HepG2 (cell line): ENCODE data around the gene ESYT3. TPM values are rescaled to one million over a fixed set of nuclear protein-coding genes. Genes with fewer than 3 reads are reported as not detected.

ENCODE experiments used
- ATAC-seq: fragments of 200-7000 bp; cut with Tn5 transposase; 3 replicates; pipeline ENCODE4 v1.9.1; 2020; ENCODE audit warnings: mild to moderate bottlenecking, moderate library complexity
- BruUV-seq: library from RNA; stranded (reverse); fragments of 400-500 nt; replicated peaks from 2 replicates; lab custom pipeline; 2021; lab: Mats Ljungman, UMichigan
- CTCF ChIA-PET: fragments of 300-600 bp; formaldehyde crosslinking; extraction: SDS; loops from one replicate; lab custom pipeline; 2021; ENCODE audit warnings: low total read pairs, inconsistent platforms, low intra/inter-chr PET ratio; lab: Yijun Ruan, JAX
- POLR2A ChIA-PET: fragments of 350-600 bp; sonication (Branson Sonifier 250); formaldehyde crosslinking; loops from one replicate; lab custom pipeline; 2020; ENCODE audit warnings: antibody characterized with exemption, inconsistent platforms; lab: Yijun Ruan, JAX
- DNase-seq: peaks from one replicate; pipeline ENCODE4 v3.0.0-alpha.2; 2015; ENCODE audit warnings: low spot score
- FAIRE-seq: peaks from 3 replicates; lab custom pipeline; 2011; peaks lifted over from hg19 to GRCh38; lab: Jason Lieb, UNC
- H2AFZ ChIP-seq: one replicate; pipeline ENCODE4 v1.6.1; 2011; ENCODE audit warnings: low read length, inconsistent platforms
- H3K27ac ChIP-seq: fragments of 300-600 bp; 3 replicates; pipeline ENCODE4 v1.8.0; 2011; ENCODE audit warnings: mixed run types, mild to moderate bottlenecking, mixed read lengths, low read length, inconsistent platforms; ENCODE audit not compliant: insufficient read depth; ENCODE audit errors: extremely low read length
- H3K27me3 ChIP-seq, 2 experiments: fragments of 200-600 bp in 1 of 2; 2 replicates in 1 of 2; 3 replicates in 1 of 2; pipeline versions ENCODE4 v1.6.0 to v1.8.0; 2011; ENCODE audit warnings: low read length in 2 of 2, mild to moderate bottlenecking in 2 of 2, moderate library complexity in 2 of 2, inconsistent platforms in 1 of 2; ENCODE audit not compliant: insufficient read depth in 2 of 2, control insufficient read depth in 1 of 2
- H3K36me3 ChIP-seq, 2 experiments: fragments of 200-600 bp in 1 of 2; replicated peaks in 1 of 2; 2 replicates in 1 of 2; 3 replicates in 1 of 2; pipeline versions ENCODE4 v1.5.1 to v1.8.0; 2011; ENCODE audit warnings: low read length in 2 of 2, inconsistent platforms in 1 of 2; ENCODE audit not compliant: insufficient read depth in 2 of 2, control insufficient read depth in 1 of 2
- H3K4me1 ChIP-seq: 2 replicates; pipeline ENCODE4 v1.5.1; 2012; ENCODE audit warnings: low read length, inconsistent platforms; ENCODE audit not compliant: insufficient read depth
- H3K4me2 ChIP-seq: 2 replicates; pipeline ENCODE4 v1.6.0; 2011; ENCODE audit warnings: low read depth, low read length, inconsistent platforms
- H3K4me3 ChIP-seq, 3 experiments: fragments of 200-600 bp in 1 of 3; sonication (generic), shearing (Covaris generic) in 1 of 3; replicated peaks in 1 of 3; 2 replicates each; pipeline ENCODE4 v1.5.1; 2011 to 2016; ENCODE audit warnings: low read length in 3 of 3, inconsistent platforms in 2 of 3, low read depth in 2 of 3, mild to moderate bottlenecking in 2 of 3, control low read depth in 1 of 3, mixed read lengths in 1 of 3; ENCODE audit not compliant: insufficient read depth in 1 of 3
- H3K79me2 ChIP-seq: one replicate; pipeline ENCODE4 v1.6.1; 2011; ENCODE audit warnings: low read length, inconsistent platforms; ENCODE audit not compliant: insufficient read depth
- H3K9ac ChIP-seq: 2 replicates; pipeline ENCODE4 v1.6.0; 2011; ENCODE audit warnings: mild to moderate bottlenecking, low read depth, low read length, inconsistent platforms; ENCODE audit not compliant: insufficient read depth
- H3K9me3 ChIP-seq: 2 replicates; pipeline ENCODE4 v1.5.1; 2012; ENCODE audit warnings: mild to moderate bottlenecking, low read length
- H4K20me1 ChIP-seq: 2 replicates; pipeline ENCODE4 v1.6.0; 2011; ENCODE audit warnings: inconsistent platforms, mild to moderate bottlenecking, low read length, moderate library complexity; ENCODE audit not compliant: insufficient read depth
- ARNTL ChIP-seq: sonication (generic); formaldehyde crosslinking; IDR thresholded peaks from 2 replicates; pipeline ENCODE4 v1.4.0; 2020; ENCODE audit warnings: mild to moderate bottlenecking, missing genetic modification reagents
- DR1 ChIP-seq: sonication (generic); formaldehyde crosslinking; IDR thresholded peaks from 2 replicates; pipeline ENCODE4 v1.8.0; 2021; ENCODE audit warnings: mild to moderate bottlenecking, missing genetic modification reagents, inconsistent platforms
- GZF1 ChIP-seq: sonication (generic); formaldehyde crosslinking; IDR thresholded peaks from 2 replicates; pipeline ENCODE4 v1.5.1; 2020; ENCODE audit warnings: mild to moderate bottlenecking, missing genetic modification reagents
- ISL2 ChIP-seq: sonication (generic); formaldehyde crosslinking; IDR thresholded peaks from 2 replicates; pipeline ENCODE4 v1.5.0; 2020; ENCODE audit warnings: missing genetic modification reagents
- PCBP2 ChIP-seq: fragments of 200-400 bp; formaldehyde crosslinking; optimal IDR thresholded peaks from 2 replicates; pipeline ENCODE3; 2018; ENCODE audit warnings: low read length, low read depth; ENCODE audit not compliant: poor library complexity, severe bottlenecking
- RFXAP ChIP-seq: sonication (generic); formaldehyde crosslinking; IDR thresholded peaks from 2 replicates; pipeline ENCODE4 v1.4.0; 2020; ENCODE audit warnings: missing genetic modification reagents, borderline replicate concordance
- RXRA ChIP-seq: sonication (generic); formaldehyde crosslinking; IDR thresholded peaks from 2 replicates; pipeline ENCODE4 v1.5.1; 2020; ENCODE audit warnings: missing genetic modification reagents
- SETDB1 ChIP-seq: sonication (generic); formaldehyde crosslinking; IDR thresholded peaks from 2 replicates; pipeline ENCODE4 v1.5.1; 2020; ENCODE audit warnings: missing genetic modification reagents, mild to moderate bottlenecking, borderline replicate concordance
- ZNF281 ChIP-seq: sonication (generic); formaldehyde crosslinking; IDR thresholded peaks from 2 replicates; pipeline ENCODE4 v1.4.0; 2020; ENCODE audit warnings: missing genetic modification reagents, borderline replicate concordance
- in situ Hi-C: cut with HindIII; loops from 2 replicates; pipeline ENCODE4 v1.10.0; 2017; ENCODE audit warnings: low pct_unique_long_range_greater_than_20kb; ENCODE audit not compliant: extremely low pct_ligation_motif_present
- intact Hi-C: fragments of 100-400 bp; cut with micrococcal nuclease; formaldehyde crosslinking; loops from one replicate; pipeline ENCODE4 v1.10.0; 2022; ENCODE audit not compliant: unreplicated experiment
- polyA plus RNA-seq, 8 experiments: library from polyadenylated mRNA; depleted of rRNA in 3 of 8; stranded (reverse) in 7 of 8; unstranded in 1 of 8; fragments of >200 nt; fragmentation: Illumina TruSeq in 4 of 8; extraction: Trizol in 4 of 8; gene quantifications; 2 replicates each; pipeline versions ENCODE4 v1.2.1 to v1.2.3, GENCODE V29; 2011 to 2016; ENCODE audit warnings: low read depth in 4 of 8, missing spikeins in 1 of 8, mixed read lengths in 1 of 8; ENCODE audit not compliant: insufficient read depth in 1 of 8
- total RNA-seq, 5 experiments: library from RNA; depleted of rRNA; stranded (reverse); fragments of >200 nt; fragmentation: Illumina TruSeq; extraction: Trizol; gene quantifications; 2 replicates each; pipeline ENCODE4 v1.2.3, GENCODE V29; 2016; ENCODE audit warnings: low read depth in 1 of 5
- TF ChIP-seq, protein P1 (sequence below): sonication (generic); formaldehyde crosslinking; IDR thresholded peaks from 2 replicates; pipeline ENCODE4 v1.8.1; 2023; ENCODE audit warnings: mild to moderate bottlenecking, missing genetic modification reagents

ESYT3 gene
- total and polyA plus RNA-seq, 2 of the 13 experiments (the other 11 are each of a cell fraction or from before 2014, with no cell fraction given), result 1.5 to 4.1 TPM

- no peak overlapping the region for H3K4me2 ChIP-seq
- no peak for TF ChIP-seq SETDB1 (CRISPR knock-in tag)
- no peak for TF ChIP-seq PCBP2
- TF ChIP-seq GZF1 (CRISPR knock-in tag), result no peak
- TF ChIP-seq RFXAP (CRISPR knock-in tag), result no peak
- no peak for TF ChIP-seq ISL2 (CRISPR knock-in tag)
- no peak for TF ChIP-seq RXRA (CRISPR knock-in tag)
- TF ChIP-seq ARNTL, result no peak
- no peak for TF ChIP-seq DR1 (CRISPR knock-in tag)
- TF ChIP-seq, protein P1, sequence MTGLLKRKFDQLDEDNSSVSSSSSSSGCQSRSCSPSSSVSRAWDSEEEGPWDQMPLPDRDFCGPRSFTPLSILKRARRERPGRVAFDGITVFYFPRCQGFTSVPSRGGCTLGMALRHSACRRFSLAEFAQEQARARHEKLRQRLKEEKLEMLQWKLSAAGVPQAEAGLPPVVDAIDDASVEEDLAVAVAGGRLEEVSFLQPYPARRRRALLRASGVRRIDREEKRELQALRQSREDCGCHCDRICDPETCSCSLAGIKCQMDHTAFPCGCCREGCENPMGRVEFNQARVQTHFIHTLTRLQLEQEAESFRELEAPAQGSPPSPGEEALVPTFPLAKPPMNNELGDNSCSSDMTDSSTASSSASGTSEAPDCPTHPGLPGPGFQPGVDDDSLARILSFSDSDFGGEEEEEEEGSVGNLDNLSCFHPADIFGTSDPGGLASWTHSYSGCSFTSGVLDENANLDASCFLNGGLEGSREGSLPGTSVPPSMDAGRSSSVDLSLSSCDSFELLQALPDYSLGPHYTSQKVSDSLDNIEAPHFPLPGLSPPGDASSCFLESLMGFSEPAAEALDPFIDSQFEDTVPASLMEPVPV, result no peak
- TF ChIP-seq ZNF281 (CRISPR knock-in tag), result no peak
- BruUV-seq, result no TSS peak
Measured at GRCh38 chr3:138477120-138477519, 42.7 kb downstream of the ESYT3 start.

More at GRCh38 chr3:138477120-138477519, 42.7 kb downstream of the ESYT3 start:
- ATAC-seq (no peak), DNase-seq (no peak), FAIRE-seq (no peak)
- POLR2A ChIA-PET, result no interaction called here
- Histone ChIP-seq H3K4me1 (no peaks in the 10 kb centered on the region), H3K9ac (no peak overlapping the region), H3K79me2 (no peaks in the 10 kb centered on the region), H2AFZ (no peak overlapping the region), H3K27ac (no peak overlapping the region), H3K9me3 (no peaks in the 10 kb centered on the region), H3K36me3 (no peaks in the 10 kb centered on the region; a peak in 1 of 5 replicates), H3K27me3 (no peaks in the 10 kb centered on the region), H3K4me3 (no peak overlapping the region), H4K20me1 (no peaks in the 10 kb centered on the region)
- intact Hi-C loops, result no loop called here
- CTCF ChIA-PET, result no interaction called here
- in situ Hi-C loops, result no loop called here
